NCI-H1694 (cell line): ENCODE measurements around the gene NAA80.
"Not testable (repeated sequence)": the region's sequence is repeated elsewhere in the genome, so short reads cannot be mapped to it uniquely, and the experiment has no call there.

Experiments used
- DNase-seq: peaks from one replicate; lab custom pipeline; 2025; lab: John Stamatoyannopoulos, UW

Gene NAA80

DNA sequence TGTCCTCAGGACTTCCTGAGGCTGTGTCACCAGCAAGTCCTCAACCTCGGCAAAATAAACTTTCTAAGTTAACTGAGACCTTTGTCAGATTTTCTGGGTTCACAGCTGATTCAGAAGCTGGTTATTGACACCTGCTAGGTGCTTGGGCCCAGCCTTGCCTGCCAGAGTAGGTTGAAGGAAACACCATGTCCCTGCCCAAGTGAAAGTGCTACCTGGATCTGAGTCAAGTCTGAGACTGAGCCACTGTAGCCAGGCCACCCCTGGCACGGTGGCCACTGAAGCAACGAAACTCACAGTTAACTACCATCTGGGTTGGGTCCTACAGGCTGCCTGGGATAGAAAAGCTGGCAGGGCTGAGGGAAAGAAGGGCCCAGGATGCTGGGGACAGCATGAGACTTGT is 15.1 kb upstream of the NAA80 start:
- DNase-seq, result no peak

DNA sequence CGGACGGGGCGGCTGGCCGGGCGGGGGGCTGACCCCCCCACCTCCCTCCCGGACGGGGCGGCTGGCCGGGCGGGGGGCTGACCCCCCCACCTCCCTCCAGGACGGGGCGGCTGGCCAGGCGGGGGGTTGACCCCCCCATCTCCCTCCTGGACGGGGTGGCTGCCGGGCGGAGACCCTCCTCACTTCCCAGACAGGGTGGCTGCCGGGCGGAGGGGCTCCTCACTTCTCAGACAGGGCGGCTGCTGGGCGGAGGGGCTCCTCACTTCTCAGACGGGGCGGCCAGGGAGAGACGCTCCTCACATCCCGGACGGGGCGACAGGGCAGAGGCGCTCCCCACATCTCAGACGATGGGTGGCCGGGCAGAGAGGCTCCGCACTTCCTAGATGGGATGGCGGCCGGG is 12.8 kb upstream of the NAA80 start:
- not testable (repeated sequence) for DNase-seq

- no peak for DNase-seq
These were observed 5.4 kb upstream of the NAA80 start for GRCh38 chr3:50304601-50305000.

DNA sequence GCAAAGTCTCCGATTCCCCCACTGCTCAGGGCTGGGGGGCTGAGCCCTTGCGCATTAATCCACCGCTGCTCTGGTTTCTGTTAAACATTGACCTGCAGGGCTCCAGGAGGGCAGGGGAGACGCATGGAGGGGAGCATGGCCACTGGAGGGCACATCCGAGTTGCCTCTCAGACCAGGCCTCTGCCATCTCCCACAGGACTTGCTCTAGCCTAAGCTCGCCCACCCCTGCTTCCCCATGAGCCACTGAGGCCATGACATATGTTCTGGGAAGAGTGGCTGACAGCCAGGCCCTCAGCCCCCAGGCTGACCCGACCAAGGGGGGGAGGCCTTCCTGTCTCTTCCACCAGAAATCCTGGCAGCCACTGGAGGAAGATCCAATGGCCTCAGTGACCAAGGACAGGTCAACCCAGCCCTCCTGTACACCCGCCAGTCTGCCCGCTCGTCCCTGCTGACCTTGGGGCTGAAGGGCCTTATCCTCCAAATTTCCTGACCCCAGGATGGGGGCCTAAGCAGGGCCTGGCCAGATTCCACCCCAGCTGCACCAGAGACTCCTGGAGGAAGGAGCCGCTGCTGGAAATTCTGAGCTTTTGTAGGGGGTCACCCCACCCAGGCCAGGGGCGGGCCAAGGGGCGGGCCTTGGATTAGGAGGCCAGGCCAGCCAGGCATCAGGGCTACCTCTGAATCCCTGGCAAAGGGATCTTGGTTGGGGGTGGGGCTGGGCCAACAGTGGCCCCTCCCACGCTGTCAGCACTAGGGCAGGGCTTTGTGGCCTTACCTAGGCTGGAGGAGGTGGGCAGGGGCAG is 4.0 kb upstream of the NAA80 start, which contains the start of gene HYAL1:
Gene HYAL1, minus strand, starts transcription at position 562 of the 803 bp plus-strand sequence. CDS start 618 bp downstream, outside the sequence.
- DNase-seq, result no peak

DNA sequence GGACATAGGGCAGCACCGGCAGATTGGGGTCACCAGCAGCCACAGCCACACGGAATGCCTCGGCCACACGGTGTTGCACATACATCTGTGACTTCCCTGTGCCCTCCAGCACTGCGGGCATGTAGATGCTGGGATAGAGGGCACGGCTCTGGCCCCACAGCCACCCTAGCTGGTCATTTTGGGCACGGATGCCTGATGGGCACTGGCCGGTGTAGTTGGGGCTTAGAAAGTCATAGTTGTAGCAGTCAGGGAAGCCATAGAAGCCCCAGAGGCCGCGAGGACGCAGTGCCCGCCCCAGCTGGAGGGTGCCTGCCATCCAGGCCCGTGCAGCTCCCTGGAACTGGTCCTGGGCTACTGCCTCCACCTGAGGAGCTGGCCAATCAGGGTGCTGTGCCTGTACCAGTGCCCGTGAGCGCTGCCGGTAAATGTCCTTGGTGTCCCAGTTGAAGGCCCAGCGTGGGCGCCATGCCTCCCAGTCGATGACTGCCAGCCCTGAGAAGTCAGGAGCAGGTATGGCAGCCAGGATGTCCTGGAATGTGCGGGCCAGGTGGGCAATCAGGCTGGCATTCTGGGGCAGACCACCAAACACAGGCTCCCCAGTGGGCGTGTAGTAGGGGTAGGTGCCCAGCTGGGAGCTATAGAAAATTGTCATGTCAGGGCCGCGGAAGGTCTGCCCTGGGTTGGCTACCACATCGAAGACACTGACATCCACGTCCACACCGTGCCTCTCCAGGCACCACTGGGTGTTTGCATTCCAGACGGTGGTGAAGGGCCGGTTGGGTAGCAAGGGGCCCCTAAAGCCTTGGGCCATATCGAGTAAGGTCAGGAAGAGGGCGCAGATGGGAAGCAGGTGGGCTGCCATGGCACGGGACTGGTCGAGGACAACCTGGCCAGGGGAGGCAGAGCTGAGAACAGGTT is 3.1 kb upstream of the NAA80 start:
- no peak for DNase-seq

DNA sequence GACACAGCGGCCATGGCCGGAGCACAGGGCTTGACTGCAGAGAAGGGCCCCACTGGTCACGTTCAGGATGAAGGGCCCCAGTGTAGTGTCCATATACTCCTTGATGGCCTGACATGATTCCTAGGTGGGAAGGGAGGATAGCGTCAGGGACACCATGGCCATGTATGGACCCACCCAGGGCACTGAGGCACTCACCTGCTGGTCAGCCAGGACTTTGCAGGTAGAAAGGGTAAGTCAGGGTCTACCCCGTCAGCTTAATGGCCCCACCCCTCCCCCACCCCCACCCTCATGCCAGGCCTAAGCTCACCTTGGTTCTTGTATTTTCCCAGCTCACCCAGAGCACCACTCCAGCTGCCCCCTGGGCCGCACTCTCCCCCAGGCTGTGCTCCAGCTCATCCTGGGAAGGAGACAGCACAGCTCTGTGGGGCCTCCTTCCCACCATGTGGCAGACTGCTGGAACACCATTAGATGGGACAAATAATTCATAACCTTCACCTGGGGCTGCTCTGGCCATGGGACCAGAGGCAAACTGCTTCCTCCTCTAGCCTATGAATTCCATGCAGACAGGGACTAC is 1.6 kb upstream of the NAA80 start:
- DNase-seq, result no peak

DNA sequence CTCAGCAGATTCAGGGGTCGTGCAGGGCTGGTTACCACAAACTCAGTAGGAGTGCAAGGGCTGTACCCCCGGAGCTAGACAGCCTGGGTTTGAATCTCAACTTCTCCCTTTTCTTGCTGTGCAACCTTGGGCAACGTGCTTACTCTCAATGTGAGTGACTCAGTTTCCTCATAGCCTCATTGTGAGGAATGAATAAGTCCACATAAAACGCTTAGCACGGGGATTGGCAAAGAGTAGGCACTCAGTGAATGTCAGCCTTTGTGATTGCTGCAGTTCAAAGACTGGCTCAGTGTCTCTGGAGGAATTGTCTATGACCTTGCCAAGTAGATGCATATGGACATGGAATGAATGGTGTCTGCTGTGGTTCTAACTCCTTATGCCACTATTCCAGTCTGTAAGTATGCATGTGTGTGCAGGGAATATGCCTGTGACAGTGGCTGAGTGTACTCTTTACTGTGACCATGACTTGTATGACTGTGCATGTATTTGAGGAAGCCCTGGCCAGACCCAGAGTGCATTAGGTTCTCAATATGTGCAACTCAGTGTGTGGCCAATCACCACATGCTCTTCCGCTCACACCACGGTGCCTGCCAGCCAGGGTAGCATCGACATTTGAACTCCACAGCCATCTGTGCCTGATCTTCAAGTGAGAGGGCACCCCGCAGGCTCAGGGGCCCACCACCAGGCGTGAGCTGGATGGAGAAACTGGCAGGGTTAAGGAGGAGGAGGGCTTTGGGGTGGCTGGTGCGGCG is 900 bp upstream of the NAA80 start:
- DNase-seq, result no peak

DNA sequence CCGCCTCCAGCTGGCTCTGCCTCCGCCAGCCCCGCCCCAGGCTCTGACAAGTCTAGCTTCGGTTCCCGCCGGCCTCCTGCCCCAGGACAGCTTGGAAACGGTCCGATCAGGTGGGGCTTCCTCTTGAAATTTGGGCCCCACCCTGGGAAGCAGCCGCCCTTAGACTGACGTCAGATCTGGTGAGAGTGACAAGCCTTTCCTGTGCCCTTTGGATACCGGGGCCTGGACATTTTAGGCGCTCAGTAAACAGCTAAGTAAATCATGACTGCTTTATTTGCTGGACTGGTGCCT is 378 bp upstream of the NAA80 start:
- DNase-seq, result no peak

DNA sequence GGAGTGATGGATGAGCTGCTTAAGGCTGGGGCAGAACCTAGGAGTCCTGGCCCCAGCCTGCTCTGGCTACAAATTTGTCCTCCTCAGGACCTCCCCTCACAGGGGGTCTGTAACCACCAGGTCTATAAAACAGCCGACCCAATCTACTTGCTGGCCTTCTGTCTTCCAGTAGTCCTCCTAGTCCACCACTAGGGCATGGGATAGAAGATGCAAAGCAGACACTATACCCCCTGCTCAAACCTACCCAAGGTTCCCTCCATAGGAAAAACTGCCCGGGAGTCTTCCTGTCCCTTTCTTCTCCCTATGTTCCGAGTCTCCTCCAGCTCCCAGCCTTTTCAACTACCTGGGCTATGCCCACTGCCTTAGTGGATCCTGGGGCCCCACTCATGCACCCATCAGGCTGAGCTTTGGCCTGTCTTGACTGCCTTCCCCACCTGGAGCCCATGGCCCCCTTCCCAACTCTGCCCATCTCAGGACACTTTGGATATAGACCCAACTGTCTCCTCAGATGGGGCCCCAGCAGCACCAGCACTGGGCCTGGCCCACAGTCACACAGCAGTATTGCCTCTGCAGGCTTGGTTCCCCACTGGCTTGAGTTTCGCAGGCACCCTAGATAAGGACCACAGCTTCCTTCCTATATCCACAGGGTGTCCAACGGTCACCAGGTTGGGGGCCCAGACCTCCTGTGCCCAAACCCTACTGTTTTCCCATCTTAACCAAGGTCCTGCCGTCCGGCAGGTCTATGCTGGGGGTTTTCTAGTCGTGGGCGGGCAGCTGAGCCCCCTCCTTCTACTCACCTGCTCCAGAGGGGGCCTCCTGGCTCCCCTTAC is 1.1 kb downstream of the NAA80 start:
- no peak for DNase-seq

- DNase-seq, result no peak
These were observed 1.8 kb downstream of the NAA80 start for GRCh38 chr3:50297384-50297775.

GRCh38 chr3:50296721-50297383 is 2.4 kb downstream of the NAA80 start:
- no peak for DNase-seq

DNA sequence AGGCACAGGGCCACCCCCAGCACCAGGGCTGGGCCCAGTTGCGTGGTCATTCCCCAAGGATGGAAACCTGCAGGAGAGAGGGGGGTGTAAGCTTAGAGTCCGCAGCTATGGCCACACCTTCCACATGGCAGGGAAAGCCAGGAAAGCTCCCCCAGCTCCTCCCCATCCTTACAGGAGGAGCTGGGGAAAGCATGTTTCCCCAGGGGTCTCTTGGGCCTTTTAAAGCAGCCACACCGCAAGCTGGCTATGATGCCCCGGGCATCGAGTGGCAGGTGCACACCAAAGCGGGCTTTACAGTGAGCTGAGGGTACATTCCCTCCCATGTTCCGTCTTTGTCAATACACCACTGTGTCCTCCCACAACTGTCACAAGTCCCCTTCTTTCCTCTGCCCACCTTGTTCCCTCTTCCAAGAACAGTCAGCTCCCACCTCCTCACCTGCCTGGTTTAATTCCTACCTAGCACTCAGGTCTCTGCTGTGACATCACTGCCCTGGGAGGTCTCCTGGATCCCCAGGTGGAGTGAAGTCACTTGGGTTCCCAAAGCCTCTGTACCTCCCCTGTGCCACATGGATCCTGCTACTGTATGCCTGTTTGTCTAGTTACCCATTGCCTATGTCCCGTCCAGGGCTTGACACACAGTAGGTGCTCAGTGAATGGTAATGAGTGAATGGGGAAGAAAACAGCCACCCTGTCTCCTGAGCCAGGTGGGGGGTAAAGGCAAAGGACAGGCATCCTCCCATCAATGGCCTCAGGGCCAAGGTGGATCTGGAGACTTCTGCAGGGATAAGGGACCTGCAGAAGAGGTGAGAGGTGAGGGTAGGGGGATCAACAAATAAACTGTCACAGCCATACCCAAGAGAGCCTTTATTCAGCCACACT is 3.4 kb downstream of the NAA80 start:
- DNase-seq, result no peak

DNA sequence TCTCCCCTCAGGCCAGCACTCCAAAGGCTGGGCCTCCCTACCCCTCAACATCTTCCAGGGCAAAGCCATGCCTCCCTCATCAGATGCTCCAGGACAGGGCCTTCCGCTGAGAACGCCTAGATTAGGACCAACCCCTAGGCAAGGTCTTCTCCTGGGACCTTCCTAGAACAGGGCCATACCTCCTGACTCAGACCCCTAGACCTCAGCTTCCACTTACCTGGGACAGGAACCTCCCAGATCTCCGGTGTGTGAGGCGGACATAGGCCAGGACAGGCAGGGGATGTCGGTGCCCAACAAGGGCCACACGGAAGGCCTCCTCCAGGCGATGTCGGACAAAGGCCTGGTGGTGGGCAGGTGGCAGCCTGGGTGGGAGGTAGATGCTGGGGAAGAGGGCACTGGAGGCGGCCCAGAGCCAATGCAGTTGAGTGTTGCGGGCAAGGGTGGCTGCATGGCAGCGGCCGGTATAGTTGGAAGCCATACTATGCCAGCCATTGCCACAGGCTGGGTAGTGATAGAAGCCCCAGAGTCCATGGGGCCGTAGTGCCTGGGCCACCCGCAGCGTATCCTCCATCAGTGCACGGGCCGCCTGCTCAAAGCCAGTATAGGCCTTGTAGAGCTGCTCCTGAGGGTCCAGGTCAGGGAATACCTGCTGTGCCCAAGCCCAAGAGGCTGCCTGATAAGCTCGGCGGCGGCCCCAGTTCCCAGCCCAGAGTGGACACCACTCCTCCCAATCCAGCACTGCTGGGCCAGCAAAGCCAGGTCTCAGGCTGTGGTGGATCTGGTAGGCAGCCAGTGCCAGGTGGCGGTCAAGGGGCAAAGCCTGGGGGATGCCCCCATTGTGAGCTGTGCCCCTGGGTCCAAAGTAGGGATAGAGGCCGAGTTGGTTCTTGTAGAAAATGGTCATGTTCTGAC is 4.5 kb downstream of the NAA80 start:
- no peak for DNase-seq

GRCh38 chr3:50294089-50294488 is 5.1 kb downstream of the NAA80 start:
- no peak for DNase-seq

- DNase-seq, result no peak
These were observed 6.0 kb downstream of the NAA80 start for GRCh38 chr3:50293079-50293801.

- peak; percentile 69 for DNase-seq
These were observed 6.8 kb downstream of the NAA80 start, which contains the start of gene IFRD2 for GRCh38 chr3:50292159-50293078. Gene IFRD2, minus strand, starts transcription at chr3:50292429. Its CDS starts 155 bp downstream, at chr3:50292274.
